ENCODE measurements around the gene PNKP. TPM values are rescaled to one million over a fixed set of nuclear protein-coding genes. Genes with fewer than 3 reads are reported as not detected.

PNKP gene
- total and polyA plus RNA-seq, 7 donors = 16.7 to 31.9 (median 21.7) TPM

- 73 to 86% (median 80%) methylated on average over 10 of the region's 10 CpGs for WGBS, 3 donors
- intact Hi-C loops (cut with DNase I) = loop anchor here in 1 of 2 donors (5.0 kb wide), 1 partner anchor 37 kb away; the partner anchor contains the start of gene MED25
- Histone ChIP-seq H3K4me3 (peak overlapping the region; percentile 96), H3K27me3 (ENCODE audit: insufficient read depth in 3 of 3, low read length in 2 of 3) (no peaks in the 10 kb centered on the region), H3K4me1 (peaks cover 24% of the 10 kb centered on the region), H3K9me3 (no peaks in the 10 kb centered on the region), H3K36me3 (ENCODE audit: insufficient read depth in 1 of 2, low read depth in 1 of 2) (peaks cover 3 to 48% of the 10 kb centered on the region in 2 donors), H3K27ac (peak overlapping the region; percentile 100)
- TF ChIP-seq CTCF (IDR thresholded peaks at IDR 0.05) = no peak
- DNase-seq (no peak), ATAC-seq (no peak)
Observed at GRCh38 chr19:49853852-49854377, 13.5 kb downstream of the PNKP start.

- Histone ChIP-seq H3K9me3 (no peaks in the 10 kb centered on the region), H3K36me3 (ENCODE audit: insufficient read depth in 1 of 2, low read depth in 1 of 2) (peaks cover 3 to 36% of the 10 kb centered on the region in 2 donors), H3K27me3 (ENCODE audit: insufficient read depth in 3 of 3, low read length in 2 of 3) (no peaks in the 10 kb centered on the region), H3K27ac (peak overlapping the region; percentile 100), H3K4me1 (peaks cover 28% of the 10 kb centered on the region), H3K4me3 (peak overlapping the region; percentile 96)
- intact Hi-C loops (cut with DNase I) = loop anchor here in 1 of 2 donors (5.0 kb wide), 1 partner anchor 35 kb away; the partner anchor contains the start of gene MED25
- ATAC-seq (no peak), DNase-seq (no peak)
- no peak for TF ChIP-seq CTCF (IDR thresholded peaks at IDR 0.05)
- WGBS, 3 donors = 62 to 70% (median 66%) methylated on average over 14 of the region's 14 CpGs
Observed at GRCh38 chr19:49852631-49853126, 14.7 kb downstream of the PNKP start.

- Histone ChIP-seq H3K27me3 (ENCODE audit: insufficient read depth in 3 of 3, low read length in 2 of 3) (no peaks in the 10 kb centered on the region), H3K4me3 (peak overlapping the region; percentile 96), H3K9me3 (no peaks in the 10 kb centered on the region), H3K27ac (peak overlapping the region; percentile 100), H3K4me1 (peaks cover 28% of the 10 kb centered on the region), H3K36me3 (ENCODE audit: insufficient read depth in 1 of 2, low read depth in 1 of 2) (peaks cover 3 to 26% of the 10 kb centered on the region in 2 donors)
- DNase-seq (no peak), ATAC-seq (peak in 1 of 4 donors; percentile 7)
- no peak for TF ChIP-seq CTCF (IDR thresholded peaks at IDR 0.05)
- intact Hi-C loops (cut with DNase I) = loop anchor here in 1 of 2 donors (5.0 kb wide), 1 partner anchor 34 kb away; the partner anchor contains the start of gene MED25
- 1 to 4% (median 2%) methylated on average over 41 to 76 of the region's 78 CpGs for WGBS, 3 donors
Observed at GRCh38 chr19:49851456-49852259, 15.7 kb downstream of the PNKP start.

GRCh38 chr19:49850487-49851342 is 16.7 kb downstream of the PNKP start, which contains the start of gene PTOV1:
Gene PTOV1, plus strand, starts transcription at chr19:49851159.
- ATAC-seq = peak; percentile 92 to 96 (median 94)

More at GRCh38 chr19:49850487-49851342, 16.7 kb downstream of the PNKP start, which contains the start of gene PTOV1:
- 0 to 2% (median 1%) methylated on average over 55 to 98 of the region's 98 CpGs for WGBS, 3 donors
- peak within 1 kb of the TSS; percentile 100 for H3K27ac ChIP-seq
- no peaks in the 10 kb centered on the region for H3K27me3 ChIP-seq (ENCODE audit: insufficient read depth in 3 of 3, low read length in 2 of 3)
- H3K9me3 ChIP-seq = no peaks in the 10 kb centered on the region
- intact Hi-C loops (cut with DNase I) = loop anchor here in 1 of 2 donors (5.0 kb wide), 1 partner anchor 33 kb away; the partner anchor contains the start of gene MED25
- DNase-seq = peak; percentile 91 to 97
- H3K4me1 ChIP-seq = peaks cover 28% of the 10 kb centered on the region
- no peak for TF ChIP-seq CTCF (IDR thresholded peaks at IDR 0.05)
- H3K36me3 ChIP-seq (ENCODE audit: insufficient read depth in 1 of 2, low read depth in 1 of 2) = peaks cover 0 to 16% of the 10 kb centered on the region in 2 donors
- H3K4me3 ChIP-seq = peak within 1 kb of the TSS; percentile 96

All from psoas muscle (tissue), 8 donors.